ENCODE measurements around the gene ZFP36L1.

- TF ChIP-seq CTCF (IDR thresholded peaks at IDR 0.05 in 8 of 11, conservative IDR thresholded peaks at IDR 0.05 in 3 of 11), result no peak
- peak; percentile 67 to 75 (median 68) for TF ChIP-seq POLR2AphosphoS5 (IDR thresholded peaks at IDR 0.05)
- no peak for TF ChIP-seq POLR2A (IDR thresholded peaks at IDR 0.05)
Observed at GRCh38 chr14:68814539-68815297, 21.9 kb upstream of the ZFP36L1 start.

Data from spleen (tissue), 7 donors.